ENCODE data around the gene TTLL4. TPM values are rescaled to one million over a fixed set of nuclear protein-coding genes. Genes with fewer than 3 reads are reported as not detected.
"Not testable (repeated sequence)": the region's sequence is repeated elsewhere in the genome, so short reads cannot be mapped to it uniquely, and the experiment has no call there.

Gene TTLL4
- total RNA-seq, 1 donor from 2014 or later, result 116 TPM

- no peak for DNase-seq (ENCODE audit: low read depth, low spot score)
- no peaks in the 10 kb centered on the region for H3K9me3 Mint-ChIP-seq
- H3K36me3 Mint-ChIP-seq (ENCODE audit: low read depth), result peaks cover 20% of the 10 kb centered on the region
- H3K27ac Mint-ChIP-seq (ENCODE audit: unreplicated experiment), result no peak overlapping the region
- no peaks in the 10 kb centered on the region for H3K27me3 Mint-ChIP-seq (ENCODE audit: low read depth)
- H3K4me1 Mint-ChIP-seq, result no peaks in the 10 kb centered on the region
- H3K4me3 Mint-ChIP-seq, result no peak overlapping the region
- TF ChIP-seq CTCF (conservative IDR thresholded peaks at IDR 0.05), result no peak
Measured at GRCh38 chr2:218755198-218755566, 44.5 kb downstream of the TTLL4 start.

- H3K27me3 Mint-ChIP-seq (ENCODE audit: low read depth), result no peaks in the 10 kb centered on the region
- DNase-seq (ENCODE audit: low read depth, low spot score), result no peak
- H3K27ac Mint-ChIP-seq (ENCODE audit: unreplicated experiment), result no peak overlapping the region
- TF ChIP-seq CTCF (conservative IDR thresholded peaks at IDR 0.05), result no peak
- H3K36me3 Mint-ChIP-seq (ENCODE audit: low read depth), result peaks cover 17% of the 10 kb centered on the region
- no peaks in the 10 kb centered on the region for H3K9me3 Mint-ChIP-seq
- H3K4me3 Mint-ChIP-seq, result no peak overlapping the region
- H3K4me1 Mint-ChIP-seq, result no peaks in the 10 kb centered on the region
Measured at GRCh38 chr2:218755567-218756404, 45.2 kb downstream of the TTLL4 start.

- H3K36me3 Mint-ChIP-seq (ENCODE audit: low read depth), result peaks cover 17% of the 10 kb centered on the region
- H3K27me3 Mint-ChIP-seq (ENCODE audit: low read depth), result no peaks in the 10 kb centered on the region
Measured at GRCh38 chr2:218756599-218757377, 46.2 kb downstream of the TTLL4 start.

GRCh38 chr2:218761795-218762194 is 51.2 kb downstream of the TTLL4 start:
- no peak for TF ChIP-seq CTCF (conservative IDR thresholded peaks at IDR 0.05)
- Mint-ChIP-seq H3K4me3 (no peak overlapping the region), H3K27ac (ENCODE audit: unreplicated experiment) (no peak overlapping the region), H3K36me3 (ENCODE audit: low read depth) (no peaks in the 10 kb centered on the region), H3K4me1 (no peaks in the 10 kb centered on the region), H3K27me3 (ENCODE audit: low read depth) (no peaks in the 10 kb centered on the region), H3K9me3 (no peaks in the 10 kb centered on the region)
- DNase-seq (ENCODE audit: low read depth, low spot score), result no peak

More at GRCh38 chr2:218756599-218757377, 46.2 kb downstream of the TTLL4 start:
- Mint-ChIP-seq H3K27ac (ENCODE audit: unreplicated experiment) (no peak overlapping the region), H3K4me3 (no peak overlapping the region), H3K4me1 (no peaks in the 10 kb centered on the region), H3K9me3 (no peaks in the 10 kb centered on the region)
- TF ChIP-seq CTCF (conservative IDR thresholded peaks at IDR 0.05), result no peak
- DNase-seq (ENCODE audit: low read depth, low spot score), result no peak

- peaks cover 40% of the 10 kb centered on the region for H3K36me3 Mint-ChIP-seq (ENCODE audit: low read depth)
Measured at GRCh38 chr2:218772759-218773158, 62.1 kb downstream of the TTLL4 start.

GRCh38 chr2:218773881-218774280 is 63.2 kb downstream of the TTLL4 start:
- H3K9me3 Mint-ChIP-seq, result peaks cover 6% of the 10 kb centered on the region
- no peaks in the 10 kb centered on the region for H3K4me1 Mint-ChIP-seq
- peaks cover 38% of the 10 kb centered on the region for H3K36me3 Mint-ChIP-seq (ENCODE audit: low read depth)
- no peak overlapping the region for H3K4me3 Mint-ChIP-seq
- no peak for DNase-seq (ENCODE audit: low read depth, low spot score)
- no peak for TF ChIP-seq CTCF (conservative IDR thresholded peaks at IDR 0.05)
- no peak overlapping the region for H3K27ac Mint-ChIP-seq (ENCODE audit: unreplicated experiment)
- no peaks in the 10 kb centered on the region for H3K27me3 Mint-ChIP-seq (ENCODE audit: low read depth)

More at GRCh38 chr2:218772759-218773158, 62.1 kb downstream of the TTLL4 start:
- H3K4me1 Mint-ChIP-seq; H3K4me3 Mint-ChIP-seq; H3K27me3 Mint-ChIP-seq (ENCODE audit: low read depth); H3K27ac Mint-ChIP-seq (ENCODE audit: unreplicated experiment); DNase-seq (ENCODE audit: low read depth, low spot score); H3K9me3 Mint-ChIP-seq: not testable (repeated sequence)
